Upper lobe of right lung (tissue), 1 donor: ENCODE data around the gene CELSR2. TPM values are rescaled to one million over a fixed set of nuclear protein-coding genes. Genes with fewer than 3 reads are reported as not detected.

ENCODE experiments used
- ATAC-seq: fragments of 200-7000 bp; cut with Tn5 transposase; one replicate; pipeline ENCODE4 v1.9.1; 2020; ENCODE audit warnings: mild to moderate bottlenecking, moderate library complexity
- DNase-seq: peaks from one replicate; pipeline ENCODE4 v3.0.0-alpha.2; 2020
- H3K27ac ChIP-seq: fragments of 200-600 bp; one replicate; pipeline ENCODE4 v1.8.0; 2022
- H3K27me3 ChIP-seq: fragments of 200-600 bp; one replicate; pipeline ENCODE4 v1.8.0; 2022; ENCODE audit warnings: mild to moderate bottlenecking
- H3K36me3 ChIP-seq: fragments of 200-600 bp; one replicate; pipeline ENCODE4 v1.8.0; 2022
- H3K4me1 ChIP-seq: fragments of 200-600 bp; one replicate; pipeline ENCODE4 v1.8.0; 2022
- H3K4me3 ChIP-seq: fragments of 200-600 bp; one replicate; pipeline ENCODE4 v1.8.0; 2022; ENCODE audit warnings: mild to moderate bottlenecking
- H3K9me3 ChIP-seq: fragments of 200-600 bp; one replicate; pipeline ENCODE4 v1.8.0; 2022
- intact Hi-C: fragments of 100-400 bp; cut with DNase I; formaldehyde crosslinking; loops from one replicate; pipeline ENCODE4 v1.11.0; 2022
- total RNA-seq: library from RNA; stranded (reverse); fragmentation: NEBNext Ultra II Directional; extraction: Animal tissue kit (Norgen Biotek cat#: 25700); gene quantifications from one replicate; pipeline ENCODE4 v1.2.1, GENCODE V29; 2021
- TF ChIP-seq, protein P1 (sequence below): fragments of 200-600 bp; IDR thresholded peaks from one replicate; pipeline ENCODE4 v1.8.0; 2022; ENCODE audit warnings: antibody characterized with exemption
- donor health status: DM: no; HTN: yes; CAD: no; lungs with severe emphysema.

Gene CELSR2
- total RNA-seq, 1 donor from 2014 or later: 7.4 TPM

DNA sequence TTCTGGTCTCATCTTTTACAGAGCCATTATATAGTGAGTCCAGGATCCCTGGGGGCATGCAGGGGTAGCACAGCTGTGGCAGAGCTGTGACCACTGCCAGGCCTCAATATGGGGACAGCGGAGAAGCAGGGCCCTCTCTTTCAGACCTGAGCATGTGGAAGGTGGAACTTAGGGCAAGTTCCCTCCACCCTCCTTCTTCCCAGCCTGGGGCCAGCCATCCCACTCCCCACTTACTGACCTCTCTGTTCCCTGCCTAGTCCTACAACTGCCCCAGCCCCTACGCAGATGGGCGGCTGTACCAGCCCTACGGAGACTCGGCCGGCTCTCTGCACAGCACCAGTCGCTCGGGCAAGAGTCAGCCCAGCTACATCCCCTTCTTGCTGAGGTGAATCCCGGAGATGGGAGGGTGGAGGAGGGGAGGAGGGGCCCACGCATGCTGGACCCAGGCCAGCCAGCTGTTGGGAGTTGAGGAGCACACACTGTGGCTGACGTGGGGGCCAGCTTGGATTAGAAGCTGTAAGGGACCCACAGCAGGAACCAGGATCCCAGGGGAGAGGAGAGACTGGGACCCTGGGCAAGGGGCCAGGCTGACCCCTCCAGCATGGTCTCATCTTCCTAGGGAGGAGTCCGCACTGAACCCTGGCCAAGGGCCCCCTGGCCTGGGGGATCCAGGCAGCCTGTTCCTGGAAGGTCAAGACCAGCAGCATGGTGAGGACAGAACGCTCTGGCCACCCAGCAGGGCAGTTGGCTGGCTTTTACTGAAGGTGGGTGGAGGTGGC lies 22.9 kb downstream of the CELSR2 start:
- H3K36me3 ChIP-seq: no peaks in the 10 kb centered on the region
- no peak for DNase-seq

DNA sequence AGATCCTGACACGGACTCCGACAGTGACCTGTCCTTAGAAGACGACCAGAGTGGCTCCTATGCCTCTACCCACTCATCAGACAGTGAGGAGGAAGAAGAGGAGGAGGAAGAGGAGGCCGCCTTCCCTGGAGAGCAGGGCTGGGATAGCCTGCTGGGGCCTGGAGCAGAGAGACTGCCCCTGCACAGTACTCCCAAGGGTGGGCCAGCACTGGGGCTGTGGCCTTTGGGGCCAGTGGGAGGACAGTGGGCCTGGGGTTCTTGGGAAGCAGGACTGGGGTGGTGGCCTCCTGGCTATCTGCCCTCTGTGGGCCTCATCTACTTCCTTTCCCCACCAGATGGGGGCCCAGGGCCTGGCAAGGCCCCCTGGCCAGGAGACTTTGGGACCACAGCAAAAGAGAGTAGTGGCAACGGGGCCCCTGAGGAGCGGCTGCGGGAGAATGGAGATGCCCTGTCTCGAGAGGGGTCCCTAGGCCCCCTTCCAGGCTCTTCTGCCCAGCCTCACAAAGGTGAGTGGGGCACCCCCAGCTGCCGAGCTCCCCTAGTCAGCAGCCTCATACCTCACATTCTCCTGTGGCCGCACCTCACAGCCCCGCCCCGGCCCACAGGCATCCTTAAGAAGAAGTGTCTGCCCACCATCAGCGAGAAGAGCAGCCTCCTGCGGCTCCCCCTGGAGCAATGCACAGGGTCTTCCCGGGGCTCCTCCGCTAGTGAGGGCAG lies 23.6 kb downstream of the CELSR2 start:
- intact Hi-C loops: no loop called here
- Histone ChIP-seq H3K27me3 (no peaks in the 10 kb centered on the region), H3K36me3 (no peaks in the 10 kb centered on the region), H3K4me3 (peak overlapping the region; percentile 25), H3K4me1 (peaks cover 17% of the 10 kb centered on the region), H3K9me3 (no peaks in the 10 kb centered on the region), H3K27ac (peak overlapping the region; percentile 72)
- ATAC-seq (peak; percentile 22), DNase-seq (no peak)
- TF ChIP-seq, protein P1, sequence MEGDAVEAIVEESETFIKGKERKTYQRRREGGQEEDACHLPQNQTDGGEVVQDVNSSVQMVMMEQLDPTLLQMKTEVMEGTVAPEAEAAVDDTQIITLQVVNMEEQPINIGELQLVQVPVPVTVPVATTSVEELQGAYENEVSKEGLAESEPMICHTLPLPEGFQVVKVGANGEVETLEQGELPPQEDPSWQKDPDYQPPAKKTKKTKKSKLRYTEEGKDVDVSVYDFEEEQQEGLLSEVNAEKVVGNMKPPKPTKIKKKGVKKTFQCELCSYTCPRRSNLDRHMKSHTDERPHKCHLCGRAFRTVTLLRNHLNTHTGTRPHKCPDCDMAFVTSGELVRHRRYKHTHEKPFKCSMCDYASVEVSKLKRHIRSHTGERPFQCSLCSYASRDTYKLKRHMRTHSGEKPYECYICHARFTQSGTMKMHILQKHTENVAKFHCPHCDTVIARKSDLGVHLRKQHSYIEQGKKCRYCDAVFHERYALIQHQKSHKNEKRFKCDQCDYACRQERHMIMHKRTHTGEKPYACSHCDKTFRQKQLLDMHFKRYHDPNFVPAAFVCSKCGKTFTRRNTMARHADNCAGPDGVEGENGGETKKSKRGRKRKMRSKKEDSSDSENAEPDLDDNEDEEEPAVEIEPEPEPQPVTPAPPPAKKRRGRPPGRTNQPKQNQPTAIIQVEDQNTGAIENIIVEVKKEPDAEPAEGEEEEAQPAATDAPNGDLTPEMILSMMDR: no peak

More for the DNA sequence above, 22.9 kb downstream of the CELSR2 start:
- intact Hi-C loops: no loop called here
- TF ChIP-seq, protein P1: no peak
- Histone ChIP-seq H3K4me1 (peaks cover 12% of the 10 kb centered on the region), H3K27ac (peak overlapping the region; percentile 72), H3K9me3 (no peaks in the 10 kb centered on the region), H3K4me3 (no peak overlapping the region), H3K27me3 (no peaks in the 10 kb centered on the region)
- no peak for ATAC-seq

DNA sequence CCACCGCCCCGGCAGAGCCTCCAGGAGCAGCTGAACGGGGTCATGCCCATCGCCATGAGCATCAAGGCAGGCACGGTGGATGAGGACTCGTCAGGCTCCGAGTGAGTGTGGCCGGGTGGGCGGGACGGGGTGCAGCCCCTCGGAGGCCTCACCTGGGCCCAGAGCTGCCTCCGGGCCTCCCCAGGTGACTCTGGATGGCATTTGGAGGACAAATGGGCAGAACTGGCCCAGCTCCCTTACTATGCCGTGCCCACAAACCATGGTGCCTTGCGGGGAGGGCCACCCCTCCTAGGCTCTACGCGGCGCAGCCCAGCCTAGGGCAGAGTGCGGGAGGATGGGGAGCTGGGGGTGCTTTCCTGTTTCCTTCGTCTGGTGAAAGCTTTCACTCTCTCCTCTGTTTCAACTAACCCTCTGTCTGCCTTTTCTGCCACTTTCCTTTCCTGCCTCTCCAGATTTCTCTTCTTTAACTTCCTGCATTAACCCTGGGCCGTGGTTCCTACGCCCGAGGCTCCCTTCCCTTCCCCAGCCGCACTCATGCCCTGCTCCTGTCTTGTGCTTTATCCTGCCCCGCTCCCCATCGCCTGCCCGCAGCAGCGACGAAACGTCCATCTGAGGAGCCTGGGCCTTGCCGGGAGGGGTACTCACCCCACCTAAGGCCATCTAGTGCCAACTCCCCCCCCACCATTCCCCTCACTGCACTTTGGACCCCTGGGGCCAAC lies 24.4 kb downstream of the CELSR2 start:
- no peaks in the 10 kb centered on the region for H3K27me3 ChIP-seq
- H3K36me3 ChIP-seq: no peaks in the 10 kb centered on the region
- peak overlapping the region; percentile 72 for H3K27ac ChIP-seq
- intact Hi-C loops: no loop called here
- ATAC-seq: peak; percentile 57
- H3K4me1 ChIP-seq: peaks cover 17% of the 10 kb centered on the region
- peak overlapping the region; percentile 25 for H3K4me3 ChIP-seq
- H3K9me3 ChIP-seq: no peaks in the 10 kb centered on the region
- no peak for DNase-seq
- TF ChIP-seq, protein P1: no peak

DNA sequence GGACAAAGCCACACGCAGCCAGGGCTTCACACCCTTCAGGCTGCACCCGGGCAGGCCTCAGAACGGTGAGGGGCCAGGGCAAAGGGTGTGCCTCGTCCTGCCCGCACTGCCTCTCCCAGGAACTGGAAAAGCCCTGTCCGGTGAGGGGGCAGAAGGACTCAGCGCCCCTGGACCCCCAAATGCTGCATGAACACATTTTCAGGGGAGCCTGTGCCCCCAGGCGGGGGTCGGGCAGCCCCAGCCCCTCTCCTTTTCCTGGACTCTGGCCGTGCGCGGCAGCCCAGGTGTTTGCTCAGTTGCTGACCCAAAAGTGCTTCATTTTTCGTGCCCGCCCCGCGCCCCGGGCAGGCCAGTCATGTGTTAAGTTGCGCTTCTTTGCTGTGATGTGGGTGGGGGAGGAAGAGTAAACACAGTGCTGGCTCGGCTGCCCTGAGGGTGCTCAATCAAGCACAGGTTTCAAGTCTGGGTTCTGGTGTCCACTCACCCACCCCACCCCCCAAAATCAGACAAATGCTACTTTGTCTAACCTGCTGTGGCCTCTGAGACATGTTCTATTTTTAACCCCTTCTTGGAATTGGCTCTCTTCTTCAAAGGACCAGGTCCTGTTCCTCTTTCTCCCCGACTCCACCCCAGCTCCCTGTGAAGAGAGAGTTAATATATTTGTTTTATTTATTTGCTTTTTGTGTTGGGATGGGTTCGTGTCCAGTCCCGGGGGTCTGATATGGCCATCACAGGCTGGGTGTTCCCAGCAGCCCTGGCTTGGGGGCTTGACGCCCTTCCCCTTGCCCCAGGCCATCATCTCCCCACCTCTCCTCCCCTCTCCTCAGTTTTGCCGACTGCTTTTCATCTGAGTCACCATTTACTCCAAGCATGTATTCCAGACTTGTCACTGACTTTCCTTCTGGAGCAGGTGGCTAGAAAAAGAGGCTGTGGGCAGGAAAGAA lies 25.5 kb downstream of the CELSR2 start:
- ATAC-seq (peak; percentile 77), DNase-seq (peak; percentile 89)
- intact Hi-C loops: no loop called here

More for the DNA sequence above, 25.5 kb downstream of the CELSR2 start:
- H3K4me1 ChIP-seq: peaks cover 17% of the 10 kb centered on the region
- peak overlapping the region; percentile 72 for H3K27ac ChIP-seq
- TF ChIP-seq, protein P1: no peak
- no peaks in the 10 kb centered on the region for H3K36me3 ChIP-seq
- H3K9me3 ChIP-seq: no peaks in the 10 kb centered on the region
- H3K4me3 ChIP-seq: peak overlapping the region; percentile 25
- no peaks in the 10 kb centered on the region for H3K27me3 ChIP-seq
